AG04450 (cell line): Measurements from ENCODE around the gene SLC44A1. TPM values are rescaled to one million over a fixed set of nuclear protein-coding genes. Genes with fewer than 3 reads are reported as not detected.

Source experiments
- CTCF ChIA-PET: fragments of 300-600, 350-600 bp; formaldehyde crosslinking; extraction: SDS; loops from one replicate; lab custom pipeline; 2022; ENCODE audit warnings: antibody characterized with exemption, inconsistent platforms; lab: Charles Lee
- POLR2A ChIA-PET: fragments of 350-600 bp; formaldehyde crosslinking; extraction: SDS; loops from one replicate; lab custom pipeline; 2021; ENCODE audit warnings: antibody characterized with exemption, inconsistent platforms; lab: Yijun Ruan, JAX
- DNase-seq: peaks from one replicate; pipeline ENCODE4 v3.0.0-alpha.2; 2011; ENCODE audit warnings: low read depth, low spot score
- H3K27ac ChIP-seq: one replicate; pipeline ENCODE4 v1.5.1; 2012; ENCODE audit warnings: low read depth, low read length, control low read depth
- H3K27me3 ChIP-seq: one replicate; pipeline ENCODE4 v1.6.0; 2012; ENCODE audit warnings: low read length; ENCODE audit not compliant: control insufficient read depth, insufficient read depth
- H3K4me3 ChIP-seq: 2 replicates; pipeline ENCODE4 v1.5.1; 2011; ENCODE audit warnings: mild to moderate bottlenecking, low read depth, low read length, control low read depth
- H3K9me3 ChIP-seq: 2 replicates; pipeline ENCODE4 v1.5.1; 2012; ENCODE audit warnings: low read length; ENCODE audit not compliant: control insufficient read depth, insufficient read depth
- polyA plus RNA-seq: library from polyadenylated mRNA; depleted of rRNA; stranded (reverse); fragments of >200 nt; gene quantifications from 2 replicates; pipeline ENCODE4 v1.2.3, GENCODE V29; 2011
- TF ChIP-seq, protein P1 (sequence below): IDR thresholded peaks from 2 replicates; pipeline ENCODE4 v1.5.1; 2011; ENCODE audit warnings: low read depth, low read length, control low read depth, inconsistent platforms

The SLC44A1 gene
- polyA plus RNA-seq, 1 experiment, result 15.6 TPM

- CTCF ChIA-PET, result no interaction called here
Observed at GRCh38 chr9:105269593-105269992, 25.1 kb downstream of the SLC44A1 start.

GRCh38 chr9:105270711-105271110 is 26.3 kb downstream of the SLC44A1 start:
- Histone ChIP-seq H3K27ac (no peak overlapping the region), H3K9me3 (no peaks in the 10 kb centered on the region), H3K4me3 (no peak overlapping the region), H3K27me3 (no peaks in the 10 kb centered on the region)
- TF ChIP-seq, protein P1, sequence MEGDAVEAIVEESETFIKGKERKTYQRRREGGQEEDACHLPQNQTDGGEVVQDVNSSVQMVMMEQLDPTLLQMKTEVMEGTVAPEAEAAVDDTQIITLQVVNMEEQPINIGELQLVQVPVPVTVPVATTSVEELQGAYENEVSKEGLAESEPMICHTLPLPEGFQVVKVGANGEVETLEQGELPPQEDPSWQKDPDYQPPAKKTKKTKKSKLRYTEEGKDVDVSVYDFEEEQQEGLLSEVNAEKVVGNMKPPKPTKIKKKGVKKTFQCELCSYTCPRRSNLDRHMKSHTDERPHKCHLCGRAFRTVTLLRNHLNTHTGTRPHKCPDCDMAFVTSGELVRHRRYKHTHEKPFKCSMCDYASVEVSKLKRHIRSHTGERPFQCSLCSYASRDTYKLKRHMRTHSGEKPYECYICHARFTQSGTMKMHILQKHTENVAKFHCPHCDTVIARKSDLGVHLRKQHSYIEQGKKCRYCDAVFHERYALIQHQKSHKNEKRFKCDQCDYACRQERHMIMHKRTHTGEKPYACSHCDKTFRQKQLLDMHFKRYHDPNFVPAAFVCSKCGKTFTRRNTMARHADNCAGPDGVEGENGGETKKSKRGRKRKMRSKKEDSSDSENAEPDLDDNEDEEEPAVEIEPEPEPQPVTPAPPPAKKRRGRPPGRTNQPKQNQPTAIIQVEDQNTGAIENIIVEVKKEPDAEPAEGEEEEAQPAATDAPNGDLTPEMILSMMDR, result no peak
- no peak for DNase-seq
- ChIA-PET CTCF (no interaction called here), POLR2A (no interaction called here)

More at GRCh38 chr9:105269593-105269992, 25.1 kb downstream of the SLC44A1 start:
- no peak overlapping the region for H3K4me3 ChIP-seq
- TF ChIP-seq, protein P1, result no peak
- no peaks in the 10 kb centered on the region for H3K9me3 ChIP-seq
- POLR2A ChIA-PET, result no interaction called here
- no peak for DNase-seq
- H3K27me3 ChIP-seq, result no peaks in the 10 kb centered on the region
- H3K27ac ChIP-seq, result no peak overlapping the region

- no peak for DNase-seq
- TF ChIP-seq, protein P1, result no peak
- Histone ChIP-seq H3K4me3 (no peak overlapping the region), H3K27me3 (no peaks in the 10 kb centered on the region), H3K9me3 (no peaks in the 10 kb centered on the region), H3K27ac (no peak overlapping the region)
- ChIA-PET POLR2A (no interaction called here), CTCF (no interaction called here)
Observed at GRCh38 chr9:105273731-105274130, 29.3 kb downstream of the SLC44A1 start.

- ChIA-PET POLR2A (no interaction called here), CTCF (interaction anchor here (0.7 to 1.1 kb wide), 2 partner anchors 9 to 140 kb away, joined by 3 read pairs; no protein-coding TSS in a partner anchor)
- no peaks in the 10 kb centered on the region for H3K27me3 ChIP-seq
- no peak overlapping the region for H3K4me3 ChIP-seq
- H3K27ac ChIP-seq, result no peak overlapping the region
- TF ChIP-seq, protein P1, result no peak
- DNase-seq, result no peak
- H3K9me3 ChIP-seq, result no peaks in the 10 kb centered on the region
Observed at GRCh38 chr9:105275111-105275510, 30.7 kb downstream of the SLC44A1 start.

DNA sequence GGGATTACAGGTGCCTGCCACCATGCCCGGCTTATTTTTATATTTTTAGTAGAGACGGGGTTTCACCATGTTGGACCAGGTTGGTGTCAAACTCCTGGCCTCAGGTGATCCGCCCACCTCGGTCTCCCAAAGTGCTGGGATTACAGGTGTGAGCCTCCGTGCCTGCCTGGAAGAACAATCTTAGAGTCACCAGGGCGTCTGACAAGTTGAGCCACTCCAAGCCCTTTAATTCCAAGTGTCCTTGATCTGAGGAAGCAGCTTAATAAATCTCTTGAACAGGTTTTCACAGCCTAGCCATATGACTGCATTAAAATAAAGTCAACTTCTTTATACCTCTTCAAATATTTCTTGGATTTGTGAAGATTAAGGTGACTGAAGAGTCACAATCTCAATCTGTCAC is 31.5 kb downstream of the SLC44A1 start:
- POLR2A ChIA-PET, result no interaction called here
- CTCF ChIA-PET, result no interaction called here
- Histone ChIP-seq H3K27ac (no peak overlapping the region), H3K9me3 (no peaks in the 10 kb centered on the region), H3K4me3 (no peak overlapping the region), H3K27me3 (no peaks in the 10 kb centered on the region)
- no peak for DNase-seq
- TF ChIP-seq, protein P1, result no peak
